ENCODE measurements around the gene AATK.
"Not testable (repeated sequence)": the region's sequence is repeated elsewhere in the genome, so short reads cannot be mapped to it uniquely, and the experiment has no call there.

AATK gene

DNA sequence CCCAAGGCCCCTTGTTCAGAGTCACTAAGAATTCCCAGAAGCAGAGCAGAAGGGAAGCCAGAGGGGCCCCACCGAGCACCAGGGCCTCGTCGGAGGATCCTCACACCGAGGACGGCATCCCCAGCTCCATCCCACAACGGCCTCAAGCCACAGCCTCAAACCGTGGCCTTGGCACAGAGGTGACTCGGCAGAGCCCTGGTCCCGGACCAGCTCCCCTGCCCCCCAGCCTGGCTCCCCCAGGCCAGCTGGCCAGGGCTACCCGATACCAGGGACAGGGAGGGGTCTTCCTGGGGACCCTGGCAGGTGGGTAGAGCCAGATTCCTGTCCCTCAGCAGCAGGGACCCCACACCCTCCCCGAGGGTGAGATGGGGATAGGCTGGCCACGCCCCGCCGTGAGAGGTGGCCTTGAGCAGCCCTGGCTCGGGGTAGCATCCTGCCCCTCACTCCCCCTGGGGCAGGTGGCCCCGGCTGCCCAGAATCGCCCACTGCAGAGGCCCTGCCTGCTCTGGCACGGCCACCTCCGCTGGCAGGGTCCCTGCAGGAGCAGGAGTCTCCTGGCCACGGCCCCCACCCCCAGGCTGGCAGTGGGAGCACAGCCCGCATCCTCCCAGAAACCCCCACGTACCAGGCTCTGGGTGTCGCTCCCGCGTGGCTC, 6.3 kb downstream of the AATK start:
- DNase-seq: no peak

GRCh38 chr17:81158688-81159590, 7.1 kb downstream of the AATK start:
- DNase-seq: no peak

GRCh38 chr17:81157848-81158687, 8.0 kb downstream of the AATK start:
- DNase-seq: no peak

DNA sequence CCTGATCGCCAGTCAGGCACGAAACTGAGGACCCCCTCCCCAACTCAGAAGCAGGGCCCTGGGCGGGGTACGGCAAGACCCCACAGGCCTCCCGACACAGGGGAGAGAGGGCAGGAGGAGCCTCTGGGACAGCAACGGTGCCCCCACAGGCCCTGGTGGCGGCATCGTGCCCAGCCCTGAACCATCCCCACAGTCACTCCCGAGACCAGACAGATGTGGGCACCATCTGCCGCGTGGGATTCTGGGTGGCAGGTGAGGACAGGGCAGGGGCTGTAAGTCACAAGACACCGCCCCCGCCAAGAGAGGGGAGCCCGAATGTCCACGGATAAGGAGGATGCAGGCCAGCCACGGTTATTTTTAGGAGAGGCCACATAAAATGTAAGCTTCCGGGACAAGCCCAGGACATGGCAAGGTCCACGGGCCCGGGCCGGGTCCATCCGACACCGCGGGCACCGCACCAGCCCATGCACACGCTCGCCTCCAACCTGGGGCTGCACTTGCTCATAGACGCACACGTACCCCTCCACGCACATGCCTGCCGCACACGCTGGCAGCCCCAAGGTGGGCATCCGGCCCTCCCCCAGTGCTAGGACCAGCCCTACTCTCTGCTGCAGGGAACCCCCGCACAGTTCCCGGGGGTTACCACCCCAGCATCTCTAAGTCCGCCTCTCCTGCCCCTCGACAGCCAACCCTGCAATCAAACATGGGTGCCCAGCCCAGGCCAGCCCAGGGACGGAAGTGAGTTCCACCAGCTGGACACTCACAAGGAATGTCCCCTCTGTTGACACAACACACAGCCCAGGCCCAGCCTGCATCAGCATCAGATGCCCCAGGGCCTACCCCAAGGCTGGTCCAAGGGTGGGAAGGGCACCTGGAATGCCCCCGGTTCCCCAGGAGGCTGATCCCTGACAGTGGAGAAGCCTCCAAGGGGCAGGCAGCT, 8.9 kb downstream of the AATK start:
- DNase-seq: no peak

DNA sequence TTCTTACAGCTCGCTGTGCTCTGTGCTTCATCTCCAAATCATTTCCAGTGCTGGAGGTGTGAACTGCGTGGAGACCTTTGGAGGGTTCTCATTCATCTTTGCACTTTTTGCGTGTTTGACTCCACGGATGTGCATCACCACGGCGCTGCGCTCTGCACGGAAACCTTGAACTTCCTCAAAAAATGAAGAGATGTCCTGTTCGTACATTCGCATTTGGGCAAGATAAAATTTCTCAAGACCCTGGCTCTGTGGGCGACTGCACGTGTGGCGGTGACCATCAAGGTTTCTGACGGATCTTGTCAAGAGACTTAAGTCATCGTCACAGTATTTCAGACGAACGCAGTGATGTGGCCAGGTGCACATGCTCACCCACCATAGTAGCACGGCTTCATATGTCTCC, 11.1 kb downstream of the AATK start:
- no peak for DNase-seq

- DNase-seq: not testable (repeated sequence)
Observed at GRCh38 chr17:81154016-81154415, 12.0 kb downstream of the AATK start.

- no peak for DNase-seq
Observed at GRCh38 chr17:81153340-81153803, 12.6 kb downstream of the AATK start.

GRCh38 chr17:81152288-81152828, 13.7 kb downstream of the AATK start:
- no peak for DNase-seq

DNA sequence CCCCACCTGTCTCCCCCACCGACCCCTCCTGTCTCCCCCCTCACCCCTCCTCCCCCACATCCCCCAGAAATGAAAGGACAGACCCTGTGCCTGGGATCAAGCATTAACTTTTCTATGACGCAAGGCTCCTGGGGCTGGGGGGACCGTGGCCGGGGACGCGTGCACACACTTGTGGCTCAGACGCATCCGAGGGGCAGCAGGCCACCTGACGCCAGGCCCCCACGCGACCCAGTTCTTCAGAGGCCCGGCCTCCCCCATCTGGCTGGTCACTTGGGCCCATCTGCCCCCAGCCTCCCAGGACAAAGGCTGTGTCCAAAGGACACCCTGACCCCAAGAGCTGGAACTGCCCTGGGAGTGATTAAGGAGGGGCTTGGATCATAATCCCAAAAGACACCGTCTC, 14.7 kb downstream of the AATK start:
- no peak for DNase-seq

- no peak for DNase-seq
Observed at GRCh38 chr17:81150377-81151077, 15.5 kb downstream of the AATK start.

DNA sequence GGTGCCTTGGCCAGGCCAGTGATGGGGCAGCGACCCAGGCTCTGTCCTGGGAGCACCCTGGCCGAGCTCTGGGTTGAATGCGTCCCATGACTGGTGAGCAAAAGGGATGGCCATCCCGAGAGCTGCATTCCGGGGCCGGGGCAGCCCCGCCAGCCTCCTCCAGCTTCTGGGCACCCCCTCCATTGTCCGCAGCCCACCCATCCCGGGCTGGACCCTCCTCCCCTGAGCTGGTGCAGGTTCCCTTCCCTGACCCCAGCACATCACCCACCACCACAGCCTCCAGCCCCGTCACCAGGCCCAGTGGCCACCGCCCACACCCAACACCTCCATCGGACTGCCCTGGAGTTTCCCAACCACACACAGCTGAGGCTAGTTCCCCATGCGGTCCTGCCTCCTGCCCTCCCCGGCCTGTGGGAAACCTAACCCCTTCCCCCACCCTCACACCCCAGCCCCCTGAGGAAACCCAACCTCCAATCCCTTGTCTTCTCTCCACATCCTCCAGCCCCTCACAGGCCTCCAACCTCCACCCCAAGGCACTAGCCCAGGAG, 17.0 kb downstream of the AATK start:
- no peak for DNase-seq

- DNase-seq: no peak
Observed at GRCh38 chr17:81148571-81148970, 17.4 kb downstream of the AATK start.

DNA sequence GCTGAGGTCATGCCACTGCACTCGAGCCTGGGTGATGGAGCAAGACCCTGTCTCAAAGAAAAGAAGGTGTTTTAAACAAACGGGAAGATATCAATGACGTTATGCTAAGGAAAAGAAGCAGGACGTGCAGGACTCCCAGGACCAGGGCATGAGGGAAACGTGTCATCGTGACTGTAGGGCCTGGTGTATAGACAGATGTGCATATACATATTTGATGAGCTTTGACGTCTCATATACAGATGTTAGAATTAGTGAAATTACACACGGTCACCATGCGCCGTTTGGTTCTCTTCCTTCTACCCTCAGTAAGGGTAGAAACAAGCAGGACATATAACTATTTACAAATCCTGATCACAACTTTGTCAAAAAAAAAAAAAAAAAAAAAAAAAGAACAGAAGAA, 18.3 kb downstream of the AATK start:
- no peak for DNase-seq

- not testable (repeated sequence) for DNase-seq
Observed at GRCh38 chr17:81146208-81146607, 19.8 kb downstream of the AATK start.

- no peak for DNase-seq
Observed at GRCh38 chr17:81144423-81144781, 21.6 kb downstream of the AATK start.

DNA sequence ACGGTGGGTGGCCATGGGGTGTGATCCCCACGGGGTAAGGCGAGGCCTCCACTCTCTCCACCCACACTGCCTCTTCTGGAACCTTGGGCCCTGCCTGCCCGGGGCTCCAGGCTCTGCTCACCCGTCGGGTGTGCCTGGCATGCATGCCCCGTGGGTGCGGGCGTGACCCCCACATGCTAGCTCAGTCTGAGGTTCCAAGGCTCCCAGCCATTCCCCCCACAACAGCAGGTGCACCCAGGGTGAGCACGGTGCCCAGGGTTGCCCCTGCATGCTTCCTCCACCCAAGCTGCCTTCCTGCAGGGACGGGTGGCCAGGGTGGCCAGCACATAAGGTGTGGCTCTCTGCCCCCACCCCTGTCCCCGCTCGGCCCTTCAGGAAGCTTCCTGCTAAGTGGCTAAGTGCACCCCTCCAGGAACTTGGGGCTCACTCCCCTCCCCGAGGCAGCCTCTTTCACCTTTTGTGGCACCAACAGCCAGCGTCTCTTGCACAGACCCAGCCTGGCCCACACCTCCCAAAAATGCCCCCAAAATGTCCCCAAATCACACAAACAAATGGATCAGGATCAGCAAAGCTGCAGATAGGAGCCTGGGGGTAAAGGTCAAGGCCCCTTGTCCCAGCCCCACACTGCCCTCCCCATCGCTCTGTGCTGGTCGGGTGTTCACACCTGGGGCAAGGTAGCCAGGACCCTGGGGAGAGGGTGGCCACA, 22.2 kb downstream of the AATK start:
- no peak for DNase-seq

- no peak for DNase-seq
Observed at GRCh38 chr17:81143200-81143527, 22.9 kb downstream of the AATK start.

DNA sequence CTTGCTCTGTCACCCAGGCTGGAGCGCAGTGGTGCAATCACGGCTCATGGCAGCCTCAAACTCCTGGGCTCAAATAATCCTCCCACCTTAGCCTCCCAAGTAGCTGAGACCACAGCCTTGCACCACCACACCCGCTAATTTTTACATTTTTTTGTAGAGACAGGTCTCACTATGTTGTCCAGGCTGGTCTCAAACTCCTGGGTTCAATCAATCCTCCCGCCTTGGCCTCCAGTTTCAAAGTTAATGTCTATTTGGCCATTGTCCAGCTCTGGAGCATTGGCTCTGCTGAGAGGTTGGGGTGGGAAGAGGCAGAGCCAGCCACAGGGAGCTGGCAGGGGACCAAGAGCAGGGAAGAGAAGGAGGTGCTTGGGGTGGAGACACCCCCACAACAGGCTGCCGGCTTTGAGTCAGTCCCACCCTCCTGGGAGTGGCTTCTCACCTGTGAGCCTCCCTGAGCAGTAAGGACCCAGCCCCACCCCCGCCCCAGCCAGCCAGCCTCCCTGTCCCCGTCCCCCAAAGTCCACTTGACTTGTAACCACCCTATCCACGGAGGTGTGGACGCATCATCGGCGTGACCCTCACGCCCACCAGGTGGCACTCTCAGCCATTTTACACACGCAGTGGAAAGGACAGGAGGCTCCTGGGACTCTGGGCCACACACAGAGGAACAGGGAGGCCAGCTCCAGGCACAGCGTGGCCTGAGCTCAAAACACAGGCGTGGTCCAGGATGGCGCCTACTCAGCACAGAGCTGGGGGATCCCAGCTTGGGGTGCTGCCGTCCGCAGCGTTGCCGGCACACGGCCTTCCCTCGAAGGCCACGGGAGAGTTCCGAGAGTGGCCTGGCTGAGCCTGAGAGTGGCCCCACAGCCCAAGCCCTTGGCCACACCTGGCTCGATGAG, 23.5 kb downstream of the AATK start:
- peak; percentile 74 for DNase-seq

DNA sequence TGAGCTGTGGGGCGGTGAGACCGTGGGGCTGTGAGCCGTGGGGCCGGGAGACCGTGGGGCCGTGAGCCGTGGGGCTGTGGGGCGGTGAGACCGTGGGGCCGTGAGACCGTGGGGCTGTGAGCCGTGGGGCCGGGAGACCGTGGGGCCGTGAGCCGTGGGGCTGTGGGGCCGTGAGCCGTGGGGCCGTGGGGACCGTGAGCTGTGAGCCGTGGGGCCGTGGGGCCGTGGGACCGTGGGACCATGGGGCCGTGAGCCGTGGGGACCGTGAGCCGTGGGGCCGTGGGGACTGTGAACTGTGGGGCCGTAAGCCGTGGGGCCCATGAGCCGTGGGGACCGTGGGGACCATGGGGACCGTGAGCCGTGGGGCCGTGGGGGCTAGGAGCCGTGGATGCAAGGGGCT, 25.3 kb downstream of the AATK start:
- DNase-seq: no peak

Data from stimulated activated CD4-positive, alpha-beta T cell treated with anti-CD3 and anti-CD28 coated beads, Interleukin-15, amount 100 ng/mL, for 24 hours (primary cell).